ENCODE measurements around the gene ULBP1.
A peak's percentile ranks its signal among the peaks of the same experiment; 100 is the strongest.
"Not testable (repeated sequence)": the region's sequence is repeated elsewhere in the genome, so short reads cannot be mapped to it uniquely, and the experiment has no call there.

ULBP1 gene

DNA sequence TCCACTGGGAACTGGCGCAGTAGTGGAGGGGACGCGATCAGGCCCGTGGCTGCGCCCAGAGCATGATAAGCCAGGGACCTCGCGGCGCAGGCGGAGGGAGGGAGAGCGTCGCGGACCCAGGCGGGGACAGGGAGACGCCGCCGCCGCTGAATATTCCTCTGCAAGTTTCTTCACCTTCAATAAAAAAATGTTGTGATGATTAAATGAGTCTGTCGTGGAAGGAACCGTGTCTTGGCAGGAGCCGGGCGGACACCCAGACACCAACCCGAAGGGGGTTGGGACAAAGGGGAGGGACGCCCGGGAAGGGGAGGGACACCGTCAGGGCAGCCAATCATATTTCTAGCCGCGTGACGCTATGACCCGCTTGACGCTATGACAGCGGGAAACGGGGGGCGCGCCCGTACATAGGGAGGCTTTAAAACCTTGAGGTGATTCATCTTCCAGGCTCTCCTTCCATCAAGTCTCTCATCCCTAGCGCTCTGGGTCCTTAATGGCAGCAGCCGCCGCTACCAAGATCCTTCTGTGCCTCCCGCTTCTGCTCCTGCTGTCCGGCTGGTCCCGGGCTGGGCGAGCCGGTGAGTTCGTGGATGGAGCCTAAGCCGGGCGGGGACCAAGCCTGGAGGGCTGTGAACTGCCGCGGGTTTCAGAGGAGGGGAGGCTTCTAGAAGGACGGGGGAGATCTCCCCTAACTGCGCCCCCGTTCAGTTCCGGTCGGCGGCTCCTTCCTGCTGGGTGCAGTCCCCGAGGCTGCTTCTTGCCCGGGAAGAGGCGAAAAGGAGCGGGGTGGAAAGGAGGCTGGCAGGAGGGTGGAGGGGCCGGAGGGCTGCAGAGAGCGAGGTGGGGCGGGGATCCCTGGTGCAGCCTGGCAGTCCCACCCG is 21.9 kb upstream of the ULBP1 start, which contains the start of gene ULBP2:
Gene ULBP2 (plus strand): TSS at position 432 of the 878 bp plus-strand sequence. CDS start 59 bp downstream, at position 491.
- Histone ChIP-seq H3K27me3 (ENCODE audit: control insufficient read depth, insufficient read depth, low read length, poor library complexity, severe bottlenecking) (peaks cover 86% of the 10 kb centered on the region), H3K27ac (ENCODE audit: insufficient read depth, low read depth, low read length, poor library complexity, severe bottlenecking) (no peak within 1 kb of the TSS)

DNA sequence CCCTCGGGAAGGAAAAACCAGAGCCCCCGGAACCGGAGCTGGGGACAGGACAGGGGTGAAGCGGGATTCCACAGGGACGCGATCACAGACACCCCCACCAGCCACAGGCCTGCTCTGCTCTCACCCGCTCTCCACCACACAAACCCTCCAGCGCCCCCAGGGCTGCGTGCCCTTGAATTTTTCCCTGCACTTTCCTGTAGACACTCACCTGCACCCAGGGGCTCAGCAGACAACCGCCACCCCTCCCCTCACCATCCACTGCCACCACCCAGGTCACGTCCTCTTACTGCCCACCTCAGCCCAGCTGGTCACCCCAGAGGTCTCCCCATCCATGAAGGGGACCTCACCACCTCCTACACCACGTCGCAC is 21.3 kb upstream of the ULBP1 start:
- Histone ChIP-seq H3K4me1 (ENCODE audit: control insufficient read depth, insufficient read depth, low read length) (no peaks in the 10 kb centered on the region), H3K27me3 (ENCODE audit: control insufficient read depth, insufficient read depth, low read length, poor library complexity, severe bottlenecking) (peaks cover 82% of the 10 kb centered on the region), H3K4me3 (ENCODE audit: insufficient read depth, low read depth, low read length) (peak overlapping the region; percentile 47), H3K27ac (ENCODE audit: insufficient read depth, low read depth, low read length, poor library complexity, severe bottlenecking) (no peak overlapping the region), H3K9me3 (ENCODE audit: control insufficient read depth, low read length) (no peaks in the 10 kb centered on the region), H3K36me3 (ENCODE audit: control insufficient read depth, insufficient read depth, low read length) (no peaks in the 10 kb centered on the region)
- WGBS, 2 experiments, result 9 to 12% methylated on average over 12 to 13 of the region's 13 CpGs

More for the DNA sequence above, 21.9 kb upstream of the ULBP1 start, which contains the start of gene ULBP2:
- no peaks in the 10 kb centered on the region for H3K4me1 ChIP-seq (ENCODE audit: control insufficient read depth, insufficient read depth, low read length)
- H3K9me3 ChIP-seq (ENCODE audit: control insufficient read depth, low read length), result no peaks in the 10 kb centered on the region
- H3K4me3 ChIP-seq (ENCODE audit: insufficient read depth, low read depth, low read length), result peak within 1 kb of the TSS; percentile 47
- 1% methylated on average over 62 of the region's 62 CpGs for WGBS, 2 experiments
- no peaks in the 10 kb centered on the region for H3K36me3 ChIP-seq (ENCODE audit: control insufficient read depth, insufficient read depth, low read length)

GRCh38 chr6:149943321-149943720 is 20.4 kb upstream of the ULBP1 start:
- not testable (repeated sequence) for H3K4me3 ChIP-seq (ENCODE audit: insufficient read depth, low read depth, low read length); H3K36me3 ChIP-seq (ENCODE audit: control insufficient read depth, insufficient read depth, low read length); H3K4me1 ChIP-seq (ENCODE audit: control insufficient read depth, insufficient read depth, low read length); H3K9me3 ChIP-seq (ENCODE audit: control insufficient read depth, low read length); H3K27ac ChIP-seq (ENCODE audit: insufficient read depth, low read depth, low read length, poor library complexity, severe bottlenecking)
- peaks cover 81% of the 10 kb centered on the region for H3K27me3 ChIP-seq (ENCODE audit: control insufficient read depth, insufficient read depth, low read length, poor library complexity, severe bottlenecking)
- 76 to 83% methylated on average over 5 of the region's 5 CpGs for WGBS, 2 experiments

- H3K9me3 ChIP-seq (ENCODE audit: control insufficient read depth, low read length); H3K4me3 ChIP-seq (ENCODE audit: insufficient read depth, low read depth, low read length); H3K36me3 ChIP-seq (ENCODE audit: control insufficient read depth, insufficient read depth, low read length); H3K4me1 ChIP-seq (ENCODE audit: control insufficient read depth, insufficient read depth, low read length); H3K27ac ChIP-seq (ENCODE audit: insufficient read depth, low read depth, low read length, poor library complexity, severe bottlenecking): not testable (repeated sequence)
- H3K27me3 ChIP-seq (ENCODE audit: control insufficient read depth, insufficient read depth, low read length, poor library complexity, severe bottlenecking), result peaks cover 80% of the 10 kb centered on the region
- 80 to 88% methylated on average over 3 to 4 of the region's 6 CpGs for WGBS, 2 experiments
Observed at GRCh38 chr6:149945276-149945675, 18.5 kb upstream of the ULBP1 start.

DNA sequence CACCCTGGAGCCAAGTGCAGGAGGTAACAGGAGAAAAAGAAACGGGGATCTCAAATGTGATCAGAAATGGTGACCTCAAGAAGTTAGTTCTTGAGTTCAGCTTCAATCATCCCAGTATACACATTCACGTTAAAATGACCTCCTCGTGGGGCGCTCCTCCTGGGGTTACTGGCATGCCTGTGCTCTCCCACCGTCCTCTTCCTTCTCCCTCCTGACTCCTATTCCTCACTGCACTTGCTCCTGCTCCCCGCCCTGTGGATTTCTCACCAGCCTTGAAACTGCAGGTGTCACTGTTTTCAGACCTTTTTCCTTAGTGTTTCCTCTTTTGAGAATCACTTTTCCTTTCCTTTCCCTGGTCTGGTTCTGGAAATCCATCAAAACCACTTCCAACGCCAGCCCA is 17.1 kb upstream of the ULBP1 start:
- not testable (repeated sequence) for H3K9me3 ChIP-seq (ENCODE audit: control insufficient read depth, low read length); H3K27ac ChIP-seq (ENCODE audit: insufficient read depth, low read depth, low read length, poor library complexity, severe bottlenecking); H3K4me3 ChIP-seq (ENCODE audit: insufficient read depth, low read depth, low read length); H3K36me3 ChIP-seq (ENCODE audit: control insufficient read depth, insufficient read depth, low read length); H3K4me1 ChIP-seq (ENCODE audit: control insufficient read depth, insufficient read depth, low read length)
- H3K27me3 ChIP-seq (ENCODE audit: control insufficient read depth, insufficient read depth, low read length, poor library complexity, severe bottlenecking), result peaks cover 80% of the 10 kb centered on the region
- WGBS, 2 experiments, result 65 to 68% methylated on average over 7 of the region's 7 CpGs

- not testable (repeated sequence) for H3K4me1 ChIP-seq (ENCODE audit: control insufficient read depth, insufficient read depth, low read length); H3K4me3 ChIP-seq (ENCODE audit: insufficient read depth, low read depth, low read length); H3K36me3 ChIP-seq (ENCODE audit: control insufficient read depth, insufficient read depth, low read length); H3K9me3 ChIP-seq (ENCODE audit: control insufficient read depth, low read length); H3K27ac ChIP-seq (ENCODE audit: insufficient read depth, low read depth, low read length, poor library complexity, severe bottlenecking)
- H3K27me3 ChIP-seq (ENCODE audit: control insufficient read depth, insufficient read depth, low read length, poor library complexity, severe bottlenecking), result peaks cover 80% of the 10 kb centered on the region
- no CpG with 5 or more reads among the region's 1 CpG for WGBS, 2 experiments
Observed at GRCh38 chr6:149947533-149947932, 16.2 kb upstream of the ULBP1 start.

- Histone ChIP-seq H3K4me3 (ENCODE audit: insufficient read depth, low read depth, low read length) (no peak overlapping the region), H3K4me1 (ENCODE audit: control insufficient read depth, insufficient read depth, low read length) (no peaks in the 10 kb centered on the region), H3K27me3 (ENCODE audit: control insufficient read depth, insufficient read depth, low read length, poor library complexity, severe bottlenecking) (peaks cover 80% of the 10 kb centered on the region), H3K36me3 (ENCODE audit: control insufficient read depth, insufficient read depth, low read length) (no peaks in the 10 kb centered on the region), H3K27ac (ENCODE audit: insufficient read depth, low read depth, low read length, poor library complexity, severe bottlenecking) (no peak overlapping the region), H3K9me3 (ENCODE audit: control insufficient read depth, low read length) (no peaks in the 10 kb centered on the region)
- WGBS, 2 experiments, result 59 to 75% methylated on average over 1 of the region's 1 CpG
Observed at GRCh38 chr6:149948011-149948410, 15.7 kb upstream of the ULBP1 start.

GRCh38 chr6:149948616-149949015 is 15.1 kb upstream of the ULBP1 start:
- Histone ChIP-seq H3K4me3 (ENCODE audit: insufficient read depth, low read depth, low read length) (no peak overlapping the region), H3K9me3 (ENCODE audit: control insufficient read depth, low read length) (no peaks in the 10 kb centered on the region), H3K27me3 (ENCODE audit: control insufficient read depth, insufficient read depth, low read length, poor library complexity, severe bottlenecking) (peaks cover 80% of the 10 kb centered on the region), H3K4me1 (ENCODE audit: control insufficient read depth, insufficient read depth, low read length) (no peaks in the 10 kb centered on the region), H3K27ac (ENCODE audit: insufficient read depth, low read depth, low read length, poor library complexity, severe bottlenecking) (no peak overlapping the region), H3K36me3 (ENCODE audit: control insufficient read depth, insufficient read depth, low read length) (no peaks in the 10 kb centered on the region)
- 80 to 82% methylated on average over 5 of the region's 5 CpGs for WGBS, 2 experiments

DNA sequence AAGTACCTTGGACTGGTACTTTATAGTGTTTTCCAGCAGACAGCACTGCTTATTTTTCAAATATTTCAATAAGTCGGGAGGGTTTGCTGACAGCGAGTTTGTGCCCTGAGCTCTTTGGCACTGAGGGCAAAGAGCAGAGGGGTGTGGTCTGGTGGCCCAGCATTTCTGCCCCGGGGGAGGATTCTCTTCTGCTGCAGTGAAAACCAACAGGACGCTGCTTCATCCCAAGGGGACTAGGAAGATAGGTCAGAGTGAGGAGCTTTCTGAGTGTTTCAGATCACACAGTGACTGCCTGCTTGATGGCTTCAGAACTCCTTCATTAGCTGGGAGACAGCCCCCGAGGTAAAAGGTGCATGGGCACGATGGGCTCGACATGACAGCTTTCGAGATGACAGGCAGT is 13.3 kb upstream of the ULBP1 start:
- H3K36me3 ChIP-seq (ENCODE audit: control insufficient read depth, insufficient read depth, low read length), result no peaks in the 10 kb centered on the region
- H3K9me3 ChIP-seq (ENCODE audit: control insufficient read depth, low read length), result no peaks in the 10 kb centered on the region
- H3K27me3 ChIP-seq (ENCODE audit: control insufficient read depth, insufficient read depth, low read length, poor library complexity, severe bottlenecking), result peaks cover 90% of the 10 kb centered on the region
- WGBS, 2 experiments, result 62 to 63% methylated on average over 8 of the region's 8 CpGs
- no peaks in the 10 kb centered on the region for H3K4me1 ChIP-seq (ENCODE audit: control insufficient read depth, insufficient read depth, low read length)
- H3K4me3 ChIP-seq (ENCODE audit: insufficient read depth, low read depth, low read length), result no peak overlapping the region
- no peak overlapping the region for H3K27ac ChIP-seq (ENCODE audit: insufficient read depth, low read depth, low read length, poor library complexity, severe bottlenecking)

DNA sequence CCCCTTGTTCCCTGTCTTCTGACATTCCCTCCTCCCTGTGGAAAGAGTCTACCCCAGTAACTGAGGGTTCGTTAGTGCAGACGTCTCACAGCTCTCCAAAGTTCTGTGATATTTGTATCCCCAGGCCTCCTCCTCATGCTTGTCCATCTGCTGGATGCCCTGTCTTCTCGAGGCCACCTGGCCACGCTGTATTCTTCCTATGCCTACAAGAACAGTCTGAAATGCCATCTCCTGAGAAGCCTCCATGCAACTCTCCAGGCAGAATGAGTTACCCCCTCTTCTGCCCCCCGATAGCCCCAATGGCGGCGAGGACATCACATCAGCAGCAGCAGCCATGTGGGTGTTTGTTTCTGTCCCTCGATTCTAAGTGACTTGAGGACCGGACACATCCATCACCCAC is 12.6 kb upstream of the ULBP1 start:
- Histone ChIP-seq H3K4me1 (ENCODE audit: control insufficient read depth, insufficient read depth, low read length) (no peaks in the 10 kb centered on the region), H3K36me3 (ENCODE audit: control insufficient read depth, insufficient read depth, low read length) (no peaks in the 10 kb centered on the region), H3K27me3 (ENCODE audit: control insufficient read depth, insufficient read depth, low read length, poor library complexity, severe bottlenecking) (peaks cover 94% of the 10 kb centered on the region), H3K27ac (ENCODE audit: insufficient read depth, low read depth, low read length, poor library complexity, severe bottlenecking) (no peak overlapping the region), H3K9me3 (ENCODE audit: control insufficient read depth, low read length) (no peaks in the 10 kb centered on the region), H3K4me3 (ENCODE audit: insufficient read depth, low read depth, low read length) (no peak overlapping the region)
- WGBS, 2 experiments, result 87 to 90% methylated on average over 9 of the region's 9 CpGs

Measured in ectodermal cell (in vitro differentiated cells).